GM20000 (cell line): ENCODE measurements around the gene SELENOT.

Experiments
- DNase-seq: peaks from one replicate; pipeline ENCODE4 v3.0.0; 2012; ENCODE audit warnings: low spot score
- CTCF ChIP-seq: IDR thresholded peaks from 2 replicates; pipeline ENCODE4 v1.5.1; 2012; ENCODE audit warnings: mild to moderate bottlenecking, control low read depth; ENCODE audit errors: extremely low read depth, missing control alignments

The SELENOT gene

GRCh38 chr3:150639262-150639661, 36.1 kb downstream of the SELENOT start:
- no peak for TF ChIP-seq CTCF
- no peak for DNase-seq

GRCh38 chr3:150640256-150640655, 37.1 kb downstream of the SELENOT start:
- no peak for TF ChIP-seq CTCF
- no peak for DNase-seq

GRCh38 chr3:150653110-150653561, 50.0 kb downstream of the SELENOT start:
- no peak for DNase-seq
- no peak for TF ChIP-seq CTCF

GRCh38 chr3:150656316-150656715, 53.2 kb downstream of the SELENOT start:
- no peak for DNase-seq
- TF ChIP-seq CTCF, result no peak

DNA sequence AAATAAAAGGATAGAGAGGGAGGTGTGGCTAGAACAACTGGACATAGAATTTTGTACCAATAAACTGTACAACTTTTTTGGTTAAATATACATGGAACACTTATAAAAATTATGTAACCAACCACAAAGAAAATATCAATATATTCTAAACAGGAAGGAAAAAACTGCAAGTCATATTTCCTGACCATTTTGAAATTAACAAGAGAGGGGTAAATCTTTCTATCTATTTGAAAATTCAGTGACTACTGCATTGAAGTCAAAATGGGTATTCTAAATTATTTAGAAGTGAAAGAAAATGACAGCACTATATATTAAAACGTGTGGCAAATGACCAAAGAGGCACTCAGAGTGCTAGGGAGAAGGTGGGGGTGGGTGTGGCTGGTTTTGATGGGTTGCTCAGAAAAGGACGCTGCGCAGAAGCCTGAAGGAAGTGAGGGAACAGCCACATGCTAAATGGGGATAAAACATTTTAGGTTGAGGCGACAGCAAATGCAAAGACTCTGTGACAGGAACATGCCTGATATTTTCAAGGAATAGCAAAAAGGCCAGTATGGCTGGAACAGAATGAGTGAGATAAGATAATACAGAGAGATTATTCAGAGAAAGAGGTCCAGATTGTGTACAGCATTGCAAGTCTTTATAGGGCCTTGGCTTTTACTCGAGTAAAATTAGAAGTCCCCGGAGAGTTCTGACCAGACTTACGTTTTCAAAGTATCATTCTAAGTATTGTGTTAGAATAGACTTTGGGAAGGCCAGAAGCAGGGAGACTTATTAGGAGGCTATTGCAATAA, 59.5 kb downstream of the SELENOT start:
- DNase-seq, result no peak
- TF ChIP-seq CTCF, result no peak

DNA sequence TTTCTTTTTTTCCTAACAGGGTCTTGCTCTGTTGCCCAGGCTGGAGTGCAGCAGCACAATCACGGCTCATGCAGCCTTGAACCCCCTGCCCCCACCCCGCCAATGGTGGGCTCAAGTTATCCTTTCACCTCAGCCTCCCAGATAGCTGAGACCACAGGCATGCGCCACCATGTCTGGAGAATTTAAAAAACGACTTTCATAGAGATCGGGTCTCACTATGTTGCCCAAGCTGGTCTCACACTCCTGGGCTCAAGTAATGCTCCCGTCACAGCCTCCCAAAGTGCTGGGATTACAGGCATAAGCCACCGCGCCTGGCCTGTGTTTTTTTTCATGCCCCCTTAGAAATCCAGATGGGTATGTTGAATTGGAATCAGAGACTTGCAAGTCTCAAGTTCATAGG, 60.3 kb downstream of the SELENOT start:
- TF ChIP-seq CTCF, result no peak
- DNase-seq, result no peak

DNA sequence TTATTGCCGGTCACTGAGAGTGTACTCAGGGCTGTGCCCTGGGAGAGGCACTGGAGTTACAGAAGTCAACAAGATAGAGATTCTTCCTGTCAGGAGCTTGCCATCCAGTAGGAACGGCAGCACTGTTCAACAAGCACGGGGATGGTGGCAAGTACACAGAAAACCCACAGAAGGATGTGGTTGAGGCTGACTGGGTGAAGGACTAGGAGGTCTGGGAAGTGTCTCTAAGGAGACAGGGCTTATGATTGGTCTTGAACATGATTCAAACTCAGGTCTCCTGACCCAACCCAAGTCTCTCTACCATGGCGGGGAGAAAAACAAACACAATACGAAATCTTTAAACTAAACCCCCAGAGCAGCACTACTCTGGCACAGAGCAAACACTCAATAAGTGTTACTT, 63.0 kb downstream of the SELENOT start:
- DNase-seq, result no peak
- TF ChIP-seq CTCF, result no peak
